IMR-90 (cell line): ENCODE results near the gene MGAT4A. TPM values are rescaled to one million over a fixed set of nuclear protein-coding genes. Genes with fewer than 3 reads are reported as not detected.

Source experiments
- ATAC-seq: fragments of 200-7000 bp; cut with Tn5 transposase; 2 replicates; pipeline ENCODE4 v1.9.1; 2020; ENCODE audit warnings: low read depth, mild to moderate bottlenecking, moderate library complexity
- BruUV-seq: library from RNA; stranded (reverse); fragments of 400-500 nt; replicated peaks from 2 replicates; lab custom pipeline; 2021; lab: Mats Ljungman, UMichigan
- CTCF ChIA-PET: fragments of 300-600 bp; formaldehyde crosslinking; extraction: SDS; loops from one replicate; lab custom pipeline; 2021; ENCODE audit warnings: antibody characterized with exemption; lab: Yijun Ruan, JAX
- POLR2A ChIA-PET: fragments of 300-600 bp; sonication (Branson Sonifier 250); formaldehyde crosslinking; loops from one replicate; lab custom pipeline; 2022; ENCODE audit warnings: antibody characterized with exemption; ENCODE audit not compliant: unreplicated experiment; lab: Charles Lee
- DNase-seq: peaks from one replicate; pipeline ENCODE4 v3.0.0; 2013
- H2AFZ ChIP-seq: replicated peaks from 2 replicates; pipeline ENCODE3; 2013; ENCODE audit warnings: low read length, mild to moderate bottlenecking; ENCODE audit not compliant: poor library complexity
- H2AK5ac ChIP-seq: 2 replicates; pipeline ENCODE4 v1.6.1; 2013; ENCODE audit warnings: low read depth, low read length, inconsistent platforms
- H2AK9ac ChIP-seq: replicated peaks from 2 replicates; pipeline ENCODE3; 2013; ENCODE audit warnings: mild to moderate bottlenecking, low read depth, low read length, moderate library complexity; ENCODE audit not compliant: poor library complexity
- H2BK120ac ChIP-seq: 2 replicates; pipeline ENCODE4 v1.6.1; 2013; ENCODE audit warnings: low read depth, low read length, inconsistent platforms
- H2BK15ac ChIP-seq: 3 replicates; pipeline ENCODE4 v1.6.1; 2013; ENCODE audit warnings: low read depth, low read length, inconsistent platforms
- H2BK20ac ChIP-seq: 2 replicates; pipeline ENCODE4 v1.6.1; 2013; ENCODE audit warnings: low read depth, mild to moderate bottlenecking, inconsistent platforms, low read length, moderate library complexity
- H2BK5ac ChIP-seq: 2 replicates; pipeline ENCODE4 v1.6.1; 2013; ENCODE audit warnings: mild to moderate bottlenecking, low read depth, low read length, inconsistent platforms; ENCODE audit not compliant: poor library complexity, severe bottlenecking
- H3K14ac ChIP-seq: replicated peaks from 2 replicates; pipeline ENCODE4 v1.6.1; 2013; ENCODE audit warnings: low read depth, low read length, inconsistent platforms
- H3K18ac ChIP-seq: 2 replicates; pipeline ENCODE4 v1.6.1; 2013; ENCODE audit warnings: low read depth, low read length, control low read depth
- H3K23ac ChIP-seq: 2 replicates; pipeline ENCODE4 v1.6.1; 2013; ENCODE audit warnings: low read depth, low read length, inconsistent platforms
- H3K27ac ChIP-seq: 2 replicates; pipeline ENCODE4 v1.5.1; 2013; ENCODE audit warnings: mild to moderate bottlenecking, control low read depth, low read length; ENCODE audit not compliant: insufficient read depth
- H3K27me3 ChIP-seq: 2 replicates; pipeline ENCODE4 v1.6.1; 2013; ENCODE audit warnings: low read length; ENCODE audit not compliant: control insufficient read depth, insufficient read depth
- H3K36me3 ChIP-seq: 2 replicates; pipeline ENCODE4 v1.6.1; 2013; ENCODE audit warnings: low read length, mixed read lengths; ENCODE audit not compliant: control insufficient read depth, insufficient read depth
- H3K4ac ChIP-seq: 2 replicates; pipeline ENCODE4 v1.6.1; 2013; ENCODE audit warnings: low read depth, low read length, inconsistent platforms
- H3K4me1 ChIP-seq: 2 replicates; pipeline ENCODE4 v1.6.1; 2013; ENCODE audit warnings: low read length, mixed read lengths; ENCODE audit not compliant: control insufficient read depth, insufficient read depth
- H3K4me2 ChIP-seq: 2 replicates; pipeline ENCODE4 v1.6.1; 2013; ENCODE audit warnings: low read depth, mild to moderate bottlenecking, control low read depth, low read length, moderate library complexity
- H3K4me3 ChIP-seq: 2 replicates; pipeline ENCODE4 v1.5.1; 2013; ENCODE audit warnings: low read depth, mild to moderate bottlenecking, control low read depth, low read length, moderate library complexity; ENCODE audit not compliant: insufficient read depth
- H3K56ac ChIP-seq: 2 replicates; pipeline ENCODE4 v1.6.1; 2013; ENCODE audit warnings: low read length, inconsistent platforms; ENCODE audit not compliant: insufficient read depth; ENCODE audit errors: extremely low read depth
- H3K79me1 ChIP-seq, 2 experiments: 2 replicates each; pipeline ENCODE4 v1.6.1; 2013; ENCODE audit warnings: low read length in 2 of 2, inconsistent platforms in 1 of 2, low read depth in 1 of 2
- H3K9ac ChIP-seq: 2 replicates; pipeline ENCODE4 v1.6.1; 2013; ENCODE audit warnings: low read depth, low read length, control low read depth
- H3K9me1 ChIP-seq: 2 replicates; pipeline ENCODE4 v1.6.1; 2013; ENCODE audit warnings: low read length, inconsistent platforms; ENCODE audit not compliant: insufficient read depth
- H3K9me3 ChIP-seq: 2 replicates; pipeline ENCODE4 v1.6.1; 2013; ENCODE audit warnings: low read length; ENCODE audit not compliant: control insufficient read depth, insufficient read depth
- H4K20me1 ChIP-seq: 2 replicates; pipeline ENCODE4 v1.6.1; 2013; ENCODE audit warnings: low read length, inconsistent platforms; ENCODE audit not compliant: insufficient read depth
- H4K5ac ChIP-seq: 2 replicates; pipeline ENCODE4 v1.6.1; 2013; ENCODE audit warnings: mild to moderate bottlenecking, low read depth, low read length, control low read depth
- H4K8ac ChIP-seq, 2 experiments: 2 replicates each; pipeline ENCODE4 v1.6.1; 2013; ENCODE audit warnings: low read depth in 2 of 2, low read length in 2 of 2, control low read depth in 1 of 2, inconsistent platforms in 1 of 2
- H4K91ac ChIP-seq: 2 replicates; pipeline ENCODE4 v1.6.1; 2013; ENCODE audit warnings: low read depth, low read length, inconsistent platforms; ENCODE audit not compliant: insufficient read depth
- FOS ChIP-seq: fragments of 150-350 bp; IDR thresholded peaks from 2 replicates; pipeline ENCODE4 v1.6.1; 2016; ENCODE audit warnings: low read depth, low read length
- RAD21 ChIP-seq: IDR thresholded peaks from 2 replicates; pipeline ENCODE4 v1.6.1; 2012; ENCODE audit warnings: low read length, improper control_type of control experiment
- WGBS, 2 experiments: methylation state at CpG; one replicate each; pipeline versions ENCODE4 v1.1.5 to v1.1.7; 2013; ENCODE audit warnings: missing lambda C conversion rate in 2 of 2; ENCODE audit not compliant: insufficient read length in 1 of 2; ENCODE audit errors: extremely low coverage in 2 of 2; 5-methylcytosine and 5-hydroxymethylcytosine counted together
- dilution Hi-C: fragments of 300-500 bp; cut with HindIII; formaldehyde crosslinking; loops from one replicate; pipeline ENCODE4 v1.14.3; 2018; ENCODE audit warnings: low sequenced_read_pairs; ENCODE audit not compliant: unreplicated experiment
- in situ Hi-C: fragments of 300-500 bp; cut with MboI; formaldehyde crosslinking; loops from 3 replicates; pipeline ENCODE4 v1.14.3; 2019; ENCODE audit warnings: low sequenced_read_pairs, inconsistent platforms, mixed read lengths
- intact Hi-C: fragments of 100-400 bp; cut with micrococcal nuclease; formaldehyde crosslinking; loops from 2 replicates; pipeline ENCODE4 v1.10.0; 2022
- polyA plus RNA-seq, 3 experiments: library from polyadenylated mRNA; depleted of rRNA; stranded (reverse); fragments of >200 nt; gene quantifications; 2 replicates each; pipeline ENCODE4 v1.2.3, GENCODE V29; 2012; ENCODE audit warnings: low replicate concordance in 1 of 3
- total RNA-seq: library from RNA; depleted of rRNA; stranded (reverse); fragments of >200 nt; gene quantifications from 2 replicates; pipeline ENCODE4 v1.2.3, GENCODE V29; 2012

The MGAT4A gene
- total and polyA plus RNA-seq, 2 of the 4 experiments (the other 2 are of a cell fraction), result under 0.01 TPM; not detected in 1

GRCh38 chr2:98706591-98706990 is 24.3 kb downstream of the MGAT4A start:
- WGBS, 2 experiments, result no CpG with 5 or more reads among the region's 2 CpGs
- no peak overlapping the region for H3K14ac ChIP-seq
- intact Hi-C loops, result no loop called here

More at GRCh38 chr2:98706591-98706990, 24.3 kb downstream of the MGAT4A start:
- Histone ChIP-seq H3K4me3 (no peak overlapping the region), H3K4me2 (no peak overlapping the region), H3K23ac (no peak overlapping the region), H4K8ac (no peak overlapping the region), H3K56ac (no peak overlapping the region), H2BK120ac (no peak overlapping the region), H4K91ac (no peak overlapping the region), H3K27ac (no peak overlapping the region), H2BK5ac (no peak overlapping the region), H2AK5ac (no peak overlapping the region), H3K36me3 (no peaks in the 10 kb centered on the region), H4K5ac (no peak overlapping the region), H2BK20ac (no peak overlapping the region), H3K9ac (no peak overlapping the region), H3K18ac (no peak overlapping the region), H3K9me3 (no peaks in the 10 kb centered on the region), H3K4me1 (no peaks in the 10 kb centered on the region), H2AFZ (no peak overlapping the region), H3K27me3 (peaks cover 11% of the 10 kb centered on the region), H3K79me1 (no peaks in the 10 kb centered on the region), H2AK9ac (no peak overlapping the region), H2BK15ac (no peak overlapping the region), H4K20me1 (no peaks in the 10 kb centered on the region), H3K4ac (no peak overlapping the region), H3K9me1 (no peaks in the 10 kb centered on the region)
- BruUV-seq, result no TSS peak
- TF ChIP-seq RAD21 (no peak), FOS (no peak)
- no peak for DNase-seq
- in situ Hi-C loops, result no loop called here
- ChIA-PET CTCF (interaction anchor here (0.7 kb wide), 1 partner anchor 57 kb away, joined by 5 read pairs; no protein-coding TSS in a partner anchor), POLR2A (interaction anchor here (0.6 kb wide), 1 partner anchor 15 kb away, joined by 3 read pairs; no protein-coding TSS in a partner anchor)
- no peak for ATAC-seq
- dilution Hi-C loops, result no loop called here
